Neural progenitor cell (in vitro differentiated cells): ENCODE data around the gene GRN. TPM values are rescaled to one million over a fixed set of nuclear protein-coding genes. Genes with fewer than 3 reads are reported as not detected.

Experiments used
- DNase-seq: peaks from one replicate; pipeline ENCODE4 v3.0.0-alpha.2; 2016; ENCODE audit warnings: low spot score
- H2AFZ ChIP-seq: fragments of 200-600 bp; sonication (generic); replicated peaks from 2 replicates; pipeline ENCODE4 v1.6.1; 2016; ENCODE audit warnings: antibody characterized with exemption
- H3F3A ChIP-seq: fragments of 200-600 bp; sonication (generic); 2 replicates; pipeline ENCODE4 v1.6.1; 2016; ENCODE audit warnings: antibody characterized with exemption, low read depth
- H3K27ac ChIP-seq: fragments of 200-600 bp; sonication (generic); 2 replicates; pipeline ENCODE4 v1.5.1; 2016; ENCODE audit warnings: mild to moderate bottlenecking
- H3K27me3 ChIP-seq: fragments of 200-600 bp; sonication (generic); 2 replicates; pipeline ENCODE4 v1.6.1; 2016; ENCODE audit warnings: mild to moderate bottlenecking, moderate library complexity
- H3K36me3 ChIP-seq: fragments of 200-600 bp; sonication (generic); 2 replicates; pipeline ENCODE4 v1.5.1; 2016
- H3K4me1 ChIP-seq: fragments of 200-600 bp; sonication (generic); 2 replicates; pipeline ENCODE4 v1.6.1; 2016; ENCODE audit warnings: mixed run types
- H3K4me2 ChIP-seq: fragments of 200-600 bp; sonication (generic); 2 replicates; pipeline ENCODE4 v1.6.1; 2016
- H3K4me3 ChIP-seq: fragments of 200-600 bp; sonication (generic); 2 replicates; pipeline ENCODE4 v1.5.1; 2016
- H3K79me2 ChIP-seq: fragments of 200-600 bp; sonication (generic); 2 replicates; pipeline ENCODE4 v1.6.1; 2016; ENCODE audit warnings: low read depth
- H3K9ac ChIP-seq: fragments of 200-600 bp; sonication (generic); 2 replicates; pipeline ENCODE4 v1.6.1; 2016
- H3K9me3 ChIP-seq: fragments of 200-600 bp; sonication (generic); 2 replicates; pipeline ENCODE4 v1.5.1; 2016; ENCODE audit warnings: low read depth
- H4K20me1 ChIP-seq: fragments of 200-600 bp; sonication (generic); 2 replicates; pipeline ENCODE4 v1.6.1; 2016; ENCODE audit warnings: low read depth
- H3K27ac Mint-ChIP-seq: 3 replicates; pipeline ENCODE4 v1.8.0; 2021; ENCODE audit warnings: mixed read lengths
- H3K27me3 Mint-ChIP-seq: 2 replicates; pipeline ENCODE4 v1.8.0; 2022; ENCODE audit warnings: low read depth, mild to moderate bottlenecking, inconsistent platforms, moderate library complexity, mixed read lengths; ENCODE audit not compliant: insufficient read depth
- H3K36me3 Mint-ChIP-seq: 3 replicates; pipeline ENCODE4 v1.8.0; 2021; ENCODE audit warnings: mixed read lengths
- H3K4me1 Mint-ChIP-seq: 3 replicates; pipeline ENCODE4 v1.8.0; 2021; ENCODE audit warnings: mixed read lengths
- H3K4me3 Mint-ChIP-seq: 3 replicates; pipeline ENCODE4 v1.8.0; 2021; ENCODE audit warnings: mild to moderate bottlenecking, moderate library complexity, mixed read lengths
- H3K9me3 Mint-ChIP-seq: 3 replicates; pipeline ENCODE4 v1.8.0; 2020; ENCODE audit warnings: mixed read lengths
- EZH2 ChIP-seq: fragments of 200-600 bp; sonication (generic); IDR thresholded peaks from 2 replicates; pipeline ENCODE4 v1.6.1; 2017; ENCODE audit warnings: antibody characterized with exemption, mild to moderate bottlenecking, moderate library complexity
- EZH2phosphoT487 ChIP-seq: fragments of 200-600 bp; sonication (generic); IDR thresholded peaks from 2 replicates; pipeline ENCODE4 v1.6.1; 2017; ENCODE audit warnings: antibody characterized with exemption
- total RNA-seq: library from RNA; depleted of rRNA; stranded (reverse); fragments of >200 nt; gene quantifications from 2 replicates; pipeline ENCODE4 v1.2.3, GENCODE V29; 2015; ENCODE audit warnings: low replicate concordance
- TF ChIP-seq, protein P1 (sequence below): fragments of 200-600 bp; sonication (generic); IDR thresholded peaks from 2 replicates; pipeline ENCODE4 v1.5.1; 2017; ENCODE audit warnings: antibody characterized with exemption, mild to moderate bottlenecking

GRN gene
- total RNA-seq, 1 donor from 2014 or later, result 28.2 TPM

DNA sequence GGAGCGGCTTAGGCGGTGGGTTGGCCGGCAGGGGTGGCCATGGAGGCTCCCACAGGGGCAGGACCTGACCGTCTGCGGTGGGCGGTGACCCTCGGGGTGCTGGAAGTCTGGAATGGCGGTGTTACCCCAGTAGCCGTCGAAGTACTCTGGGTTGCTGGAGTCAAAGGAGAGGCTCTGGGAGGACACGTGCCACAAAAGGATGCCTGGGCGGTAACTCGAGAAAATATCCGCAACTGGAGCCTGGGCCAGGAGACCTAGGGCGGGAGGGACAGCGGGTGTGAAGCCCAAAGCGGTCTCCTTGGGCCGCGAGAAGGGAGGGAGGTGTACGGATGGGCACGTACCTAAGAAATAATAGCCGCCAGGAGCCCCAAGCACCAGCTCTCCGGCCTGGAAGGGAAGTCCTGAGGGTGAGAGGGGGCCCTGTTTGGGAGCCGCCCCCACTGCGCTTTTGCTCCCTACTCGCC, 39.8 kb downstream of the GRN start:
- Histone ChIP-seq H3K27me3 (peaks cover 47% of the 10 kb centered on the region), H3K27ac (no peak overlapping the region), H3K9ac (no peak overlapping the region), H2AFZ (peak overlapping the region; percentile 81), H4K20me1 (no peaks in the 10 kb centered on the region), H3K4me1 (peaks cover 6% of the 10 kb centered on the region), H3F3A (peaks cover 17% of the 10 kb centered on the region), H3K4me2 (peak overlapping the region; percentile 72), H3K4me3 (peak overlapping the region; percentile 50), H3K79me2 (no peaks in the 10 kb centered on the region), H3K9me3 (no peaks in the 10 kb centered on the region), H3K36me3 (no peaks in the 10 kb centered on the region)
- peak; percentile 1 for TF ChIP-seq EZH2phosphoT487
- TF ChIP-seq, protein P1, sequence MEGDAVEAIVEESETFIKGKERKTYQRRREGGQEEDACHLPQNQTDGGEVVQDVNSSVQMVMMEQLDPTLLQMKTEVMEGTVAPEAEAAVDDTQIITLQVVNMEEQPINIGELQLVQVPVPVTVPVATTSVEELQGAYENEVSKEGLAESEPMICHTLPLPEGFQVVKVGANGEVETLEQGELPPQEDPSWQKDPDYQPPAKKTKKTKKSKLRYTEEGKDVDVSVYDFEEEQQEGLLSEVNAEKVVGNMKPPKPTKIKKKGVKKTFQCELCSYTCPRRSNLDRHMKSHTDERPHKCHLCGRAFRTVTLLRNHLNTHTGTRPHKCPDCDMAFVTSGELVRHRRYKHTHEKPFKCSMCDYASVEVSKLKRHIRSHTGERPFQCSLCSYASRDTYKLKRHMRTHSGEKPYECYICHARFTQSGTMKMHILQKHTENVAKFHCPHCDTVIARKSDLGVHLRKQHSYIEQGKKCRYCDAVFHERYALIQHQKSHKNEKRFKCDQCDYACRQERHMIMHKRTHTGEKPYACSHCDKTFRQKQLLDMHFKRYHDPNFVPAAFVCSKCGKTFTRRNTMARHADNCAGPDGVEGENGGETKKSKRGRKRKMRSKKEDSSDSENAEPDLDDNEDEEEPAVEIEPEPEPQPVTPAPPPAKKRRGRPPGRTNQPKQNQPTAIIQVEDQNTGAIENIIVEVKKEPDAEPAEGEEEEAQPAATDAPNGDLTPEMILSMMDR, result no peak
- peak; percentile 51 for TF ChIP-seq EZH2
- peaks cover 16% of the 10 kb centered on the region for H3K27me3 Mint-ChIP-seq
- H3K27ac Mint-ChIP-seq, result peak overlapping the region; percentile 72
- H3K36me3 Mint-ChIP-seq, result no peaks in the 10 kb centered on the region
- peaks cover 10% of the 10 kb centered on the region for H3K4me1 Mint-ChIP-seq
- peaks cover 3% of the 10 kb centered on the region for H3K9me3 Mint-ChIP-seq
- no peak for DNase-seq
- H3K4me3 Mint-ChIP-seq, result peak overlapping the region; percentile 86

DNA sequence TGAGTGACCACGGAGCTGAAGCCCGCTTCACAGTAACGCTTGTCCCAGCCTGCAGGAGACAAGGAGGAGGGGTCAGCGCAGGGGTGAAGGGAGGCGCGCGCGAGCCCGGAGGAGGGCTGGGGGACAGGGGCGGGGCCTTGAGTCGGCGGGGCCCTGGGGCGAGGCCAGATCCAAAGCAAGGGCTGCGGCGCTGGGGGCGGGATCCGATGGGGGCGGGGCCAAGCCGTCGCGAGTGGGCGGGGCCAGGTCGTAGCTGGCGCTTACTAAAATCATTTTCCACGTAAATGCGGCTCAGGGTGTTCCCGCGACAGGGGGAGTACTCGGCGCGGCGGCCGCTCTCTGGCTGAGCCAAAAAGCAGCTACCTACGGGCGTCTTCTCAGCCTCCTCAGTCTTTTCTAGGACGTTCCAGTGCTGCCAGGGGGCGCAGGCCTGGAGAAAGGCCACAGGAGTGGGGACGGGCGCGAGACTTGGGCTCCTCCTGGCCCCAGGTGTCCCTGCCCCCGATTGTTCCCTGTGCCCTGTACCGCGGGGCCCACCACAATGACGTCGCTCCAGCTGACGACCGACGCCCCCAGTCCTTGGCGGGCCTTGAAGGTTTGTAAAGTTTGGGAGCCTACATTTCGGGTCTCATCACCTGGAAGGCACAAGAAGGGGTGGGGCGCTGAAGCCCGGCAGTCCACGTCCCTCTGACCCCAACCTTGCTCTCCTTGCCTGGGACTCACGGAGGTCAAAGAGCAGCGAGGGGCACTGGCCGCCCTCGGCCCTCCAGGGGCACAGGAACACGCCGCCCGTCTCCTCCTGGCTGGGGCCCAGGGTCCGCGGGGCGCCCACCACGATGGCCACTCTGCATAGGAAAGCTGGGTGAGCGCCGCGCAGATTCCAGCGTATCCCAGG, 40.4 kb downstream of the GRN start:
- Mint-ChIP-seq H3K36me3 (no peaks in the 10 kb centered on the region), H3K4me1 (peaks cover 10% of the 10 kb centered on the region), H3K27ac (no peak overlapping the region), H3K9me3 (peaks cover 3% of the 10 kb centered on the region), H3K27me3 (peaks cover 16% of the 10 kb centered on the region), H3K4me3 (peak overlapping the region; percentile 86)
- Histone ChIP-seq H3K4me1 (peaks cover 6% of the 10 kb centered on the region), H3K27me3 (peaks cover 47% of the 10 kb centered on the region), H3K9me3 (no peaks in the 10 kb centered on the region), H3F3A (peaks cover 17% of the 10 kb centered on the region), H3K36me3 (no peaks in the 10 kb centered on the region), H3K27ac (no peak overlapping the region), H3K9ac (no peak overlapping the region), H2AFZ (peak overlapping the region; percentile 81), H3K4me3 (peak overlapping the region; percentile 50), H3K4me2 (peak overlapping the region; percentile 72), H4K20me1 (no peaks in the 10 kb centered on the region), H3K79me2 (no peaks in the 10 kb centered on the region)
- TF ChIP-seq, protein P1, result peak; percentile 36
- peak; percentile 6 for TF ChIP-seq EZH2
- no peak for TF ChIP-seq EZH2phosphoT487
- peak; percentile 94 for DNase-seq

DNA sequence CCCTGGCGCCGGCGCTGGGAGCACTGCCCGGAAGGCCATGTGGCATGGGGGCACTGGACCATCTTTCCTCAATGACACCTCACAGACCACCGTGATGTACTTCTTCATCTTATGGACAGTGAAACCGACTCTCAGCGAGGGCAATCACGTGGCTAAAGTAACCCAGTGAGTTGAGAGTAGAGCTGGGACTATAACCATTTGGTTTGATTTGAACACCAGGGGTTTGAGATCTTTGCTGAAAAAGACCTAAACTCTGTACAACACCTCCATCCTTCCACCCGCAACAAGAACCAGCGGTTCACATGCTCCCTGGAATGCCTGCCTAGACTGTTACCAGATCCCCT, 41.1 kb downstream of the GRN start:
- Histone ChIP-seq H2AFZ (peak overlapping the region; percentile 81), H3K9me3 (no peaks in the 10 kb centered on the region), H3K36me3 (no peaks in the 10 kb centered on the region), H3K4me1 (peaks cover 6% of the 10 kb centered on the region), H3K9ac (no peak overlapping the region), H3K27ac (no peak overlapping the region), H3K27me3 (peaks cover 47% of the 10 kb centered on the region), H4K20me1 (no peaks in the 10 kb centered on the region), H3F3A (peaks cover 17% of the 10 kb centered on the region), H3K79me2 (no peaks in the 10 kb centered on the region), H3K4me2 (peak overlapping the region; percentile 72), H3K4me3 (peak overlapping the region; percentile 50)
- H3K27ac Mint-ChIP-seq, result no peak overlapping the region
- H3K9me3 Mint-ChIP-seq, result peaks cover 3% of the 10 kb centered on the region
- peaks cover 10% of the 10 kb centered on the region for H3K4me1 Mint-ChIP-seq
- H3K27me3 Mint-ChIP-seq, result peaks cover 16% of the 10 kb centered on the region
- TF ChIP-seq EZH2phosphoT487 (no peak), EZH2 (no peak)
- TF ChIP-seq, protein P1, result no peak
- no peaks in the 10 kb centered on the region for H3K36me3 Mint-ChIP-seq
- no peak for DNase-seq
- H3K4me3 Mint-ChIP-seq, result peak overlapping the region; percentile 86
